Measurements from ENCODE around the gene ANXA6.
A peak's percentile ranks its signal among the peaks of the same experiment; 100 is the strongest.
"Not testable (repeated sequence)": the region's sequence is repeated elsewhere in the genome, so short reads cannot be mapped to it uniquely, and the experiment has no call there.

Gene ANXA6

GRCh38 chr5:151179489-151179840, 21.9 kb upstream of the ANXA6 start:
- no peak for DNase-seq

- no peak for DNase-seq
Measured at GRCh38 chr5:151178777-151179488, 21.4 kb upstream of the ANXA6 start.

DNA sequence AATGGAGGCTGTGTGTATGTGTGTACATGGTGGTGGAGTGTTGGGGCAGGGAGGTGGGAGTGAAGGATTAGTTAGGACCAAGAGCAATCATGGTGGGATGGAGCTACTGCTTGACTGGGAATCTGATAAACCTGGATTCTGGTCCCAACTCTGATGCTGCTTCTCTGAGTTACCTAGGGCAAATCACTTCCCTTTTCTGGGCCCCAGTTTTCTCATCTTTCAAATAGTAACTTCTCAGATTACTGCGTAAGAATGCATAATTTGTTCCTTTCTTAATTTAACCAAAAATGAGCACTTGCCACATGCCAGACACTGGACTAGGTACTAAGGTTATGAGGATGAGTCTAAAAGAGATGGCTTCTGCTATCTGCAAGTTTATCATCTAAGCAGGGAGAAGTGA, 20.8 kb upstream of the ANXA6 start:
- DNase-seq: no peak

- not testable (repeated sequence) for DNase-seq
Measured at GRCh38 chr5:151176268-151176667, 18.7 kb upstream of the ANXA6 start.

DNA sequence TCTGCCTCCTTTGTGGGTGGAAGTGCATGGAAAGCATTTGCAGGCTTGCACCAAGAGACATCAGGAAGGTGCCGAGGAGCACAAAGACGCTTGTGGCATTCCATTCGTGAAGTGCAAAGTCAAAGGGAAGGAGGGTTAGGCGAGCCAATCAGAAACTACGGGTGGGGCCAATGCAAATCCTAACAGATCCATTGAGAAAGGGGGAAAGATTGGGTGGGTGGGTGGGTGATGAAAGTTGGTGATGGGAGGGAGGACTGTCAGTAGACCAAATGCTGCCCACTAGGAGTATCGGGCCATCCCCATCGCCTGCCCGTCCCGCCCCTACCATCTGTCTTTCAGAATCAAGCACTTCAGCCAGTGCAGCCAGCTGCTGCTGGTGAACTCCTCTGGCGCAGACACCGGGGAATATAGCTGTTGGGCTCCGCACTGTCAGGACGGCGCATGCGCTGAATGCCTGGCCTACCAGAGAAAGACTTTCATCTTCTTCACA, 17.1 kb upstream of the ANXA6 start:
- DNase-seq: peak; percentile 65

GRCh38 chr5:151173711-151174611, 16.4 kb upstream of the ANXA6 start:
- DNase-seq: no peak

DNA sequence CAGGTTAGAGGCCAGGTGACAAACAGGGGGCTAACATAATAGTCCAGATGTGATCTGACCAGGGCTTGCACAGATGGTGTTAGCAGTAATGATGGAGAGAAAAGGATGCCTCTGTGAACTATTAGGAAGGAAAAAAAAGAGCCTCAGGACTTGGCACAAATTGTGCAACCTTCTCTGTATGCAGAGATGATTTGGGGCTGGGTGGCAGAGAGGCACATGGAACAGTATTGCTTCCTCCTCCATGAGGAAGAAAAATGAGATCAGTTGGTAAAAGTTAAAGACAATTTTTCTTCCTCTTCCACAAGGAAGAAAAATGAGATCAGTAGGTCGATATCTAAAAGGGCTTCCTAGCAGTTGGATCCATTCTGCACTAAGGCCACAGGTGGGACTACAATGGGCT, 13.9 kb upstream of the ANXA6 start:
- DNase-seq: no peak

DNA sequence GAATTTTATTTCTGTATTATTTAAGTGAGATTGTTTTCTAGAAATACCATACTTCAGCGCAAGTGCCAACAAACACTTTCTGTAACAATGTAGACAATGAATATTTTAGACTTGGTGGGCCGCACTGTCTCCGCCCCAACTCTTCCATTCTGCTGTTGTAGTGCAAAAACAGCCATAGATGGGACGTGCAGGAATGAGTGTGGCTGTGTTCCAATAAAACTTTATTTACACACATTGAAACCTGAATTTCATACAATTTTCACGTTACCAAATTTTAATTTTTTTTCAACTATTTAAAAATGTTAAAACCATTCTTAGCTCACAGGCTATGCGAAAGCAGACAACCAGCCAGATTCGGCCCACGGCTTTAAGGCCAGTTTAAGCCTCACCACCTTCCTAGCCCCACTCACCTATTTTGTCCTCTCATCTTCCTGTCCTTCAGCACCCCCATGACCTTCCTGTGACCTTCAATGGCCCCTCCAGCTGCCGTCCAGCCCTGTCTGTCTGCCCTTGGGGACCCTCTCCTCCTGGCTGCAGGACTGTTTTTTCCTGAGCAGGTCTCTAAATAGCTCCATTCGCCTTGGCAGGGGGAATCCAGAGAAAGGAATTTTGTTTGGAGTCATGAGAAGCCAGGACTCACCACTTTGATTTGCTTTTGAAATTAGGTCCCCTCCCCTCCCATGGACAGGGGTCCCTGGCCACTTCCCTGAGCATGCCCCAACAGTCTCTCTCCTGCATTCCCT, 11.2 kb upstream of the ANXA6 start:
- no peak for DNase-seq

DNA sequence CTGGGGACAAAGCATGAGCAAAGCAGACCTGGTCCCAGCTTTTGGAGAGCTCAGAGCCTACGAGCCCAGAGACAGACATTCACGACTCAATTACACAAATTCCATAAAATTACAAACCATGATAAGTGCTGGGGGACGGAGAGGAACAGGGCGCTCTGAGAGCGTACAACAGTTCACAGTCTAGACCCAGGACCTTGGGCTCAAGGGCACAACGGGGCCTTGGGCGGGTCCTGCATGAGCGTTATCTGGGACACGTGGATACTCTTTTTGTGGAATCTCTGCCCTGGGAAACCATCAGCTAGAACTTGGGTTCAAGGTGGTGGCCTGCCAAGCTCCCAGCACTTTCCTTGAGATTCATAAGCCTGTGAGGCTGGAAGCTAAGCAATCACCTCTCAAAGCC, 9.4 kb upstream of the ANXA6 start:
- no peak for DNase-seq

- peak; percentile 66 for DNase-seq
Measured at GRCh38 chr5:151164687-151165392, 7.3 kb upstream of the ANXA6 start.

- DNase-seq: no peak
Measured at GRCh38 chr5:151162776-151163175, 5.2 kb upstream of the ANXA6 start.

DNA sequence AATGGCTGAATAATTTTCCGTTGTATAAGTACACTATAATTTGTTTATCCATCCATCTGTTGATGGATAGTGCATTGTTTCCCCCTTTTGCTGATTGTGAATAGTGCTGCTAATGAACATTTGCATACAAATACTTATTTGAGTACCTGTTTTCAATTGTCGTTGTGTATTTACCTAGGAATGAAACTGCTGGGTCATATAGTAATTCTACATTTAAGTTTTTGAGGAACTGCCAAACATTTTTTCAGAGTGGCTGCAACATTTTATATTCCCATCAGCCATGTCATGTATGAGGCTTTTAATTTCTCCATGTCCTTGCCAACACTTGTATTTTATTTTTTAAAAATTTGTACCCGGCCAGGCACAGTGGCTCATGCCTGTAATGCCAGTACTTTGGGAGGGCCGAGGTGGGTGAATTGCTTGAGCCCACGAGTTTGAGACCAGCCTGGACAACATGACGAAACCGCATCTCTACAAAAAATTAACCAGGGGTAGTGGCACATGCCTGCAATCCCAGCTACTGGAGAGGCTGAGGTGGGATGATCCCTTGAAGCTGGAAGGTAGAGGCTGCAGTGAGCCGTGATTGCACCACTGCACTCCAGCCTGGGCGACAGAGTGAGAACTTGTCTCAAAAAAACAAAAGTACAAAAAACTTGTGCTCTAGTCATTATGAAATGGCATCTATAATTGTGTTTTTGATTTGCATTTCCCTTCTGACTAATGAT, 2.2 kb upstream of the ANXA6 start:
- DNase-seq: no peak

- DNase-seq: no peak
Measured at GRCh38 chr5:151158287-151158661, 695 bp upstream of the ANXA6 start.

DNA sequence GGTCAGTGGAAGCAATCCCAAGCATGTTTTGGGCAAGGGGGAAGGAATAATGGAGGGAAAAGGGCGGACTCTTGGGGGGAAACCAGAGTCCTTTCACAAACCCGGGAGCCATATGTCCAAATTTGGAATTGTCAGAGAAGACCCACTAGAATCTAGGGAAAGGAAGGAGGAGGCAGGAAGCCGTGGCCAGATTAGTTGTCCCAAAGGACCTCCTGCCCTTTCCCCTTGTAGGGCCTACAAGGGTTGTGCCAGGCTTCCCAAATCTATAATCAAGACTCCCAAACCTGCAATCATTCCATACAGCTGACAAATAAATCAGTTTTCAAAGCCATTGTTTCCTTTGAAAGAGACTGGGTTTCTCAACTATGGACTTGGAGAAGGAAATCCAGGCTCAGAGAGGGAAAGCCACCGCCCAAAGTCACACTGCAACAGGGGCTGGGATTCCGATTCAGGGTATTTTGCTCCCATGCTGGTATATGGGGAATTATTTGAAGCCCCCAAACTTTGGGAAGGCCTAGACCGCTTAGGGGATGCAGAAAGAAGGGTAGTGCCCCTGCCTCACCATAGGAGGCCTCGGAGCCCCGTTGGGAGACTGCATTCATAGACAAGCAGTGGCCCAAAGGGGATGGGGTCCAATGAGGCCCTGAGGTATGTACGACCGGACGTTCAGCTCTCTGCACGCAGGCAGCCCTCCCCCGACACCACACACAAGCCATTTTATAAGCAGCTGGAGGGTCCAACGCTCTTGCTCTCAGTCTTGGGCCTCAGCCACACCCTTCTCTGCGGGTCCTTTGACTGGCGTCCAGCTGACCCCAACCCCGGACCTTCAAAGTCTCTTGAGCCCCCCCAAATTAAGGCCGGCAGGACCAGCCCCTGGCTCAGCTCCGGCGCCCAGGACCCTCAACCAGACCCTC, 815 bp downstream of the ANXA6 start:
- no peak for DNase-seq

- no peak for DNase-seq
Measured at GRCh38 chr5:151155775-151156506, 1.6 kb downstream of the ANXA6 start.

GRCh38 chr5:151154931-151155774, 2.4 kb downstream of the ANXA6 start:
- no peak for DNase-seq

DNA sequence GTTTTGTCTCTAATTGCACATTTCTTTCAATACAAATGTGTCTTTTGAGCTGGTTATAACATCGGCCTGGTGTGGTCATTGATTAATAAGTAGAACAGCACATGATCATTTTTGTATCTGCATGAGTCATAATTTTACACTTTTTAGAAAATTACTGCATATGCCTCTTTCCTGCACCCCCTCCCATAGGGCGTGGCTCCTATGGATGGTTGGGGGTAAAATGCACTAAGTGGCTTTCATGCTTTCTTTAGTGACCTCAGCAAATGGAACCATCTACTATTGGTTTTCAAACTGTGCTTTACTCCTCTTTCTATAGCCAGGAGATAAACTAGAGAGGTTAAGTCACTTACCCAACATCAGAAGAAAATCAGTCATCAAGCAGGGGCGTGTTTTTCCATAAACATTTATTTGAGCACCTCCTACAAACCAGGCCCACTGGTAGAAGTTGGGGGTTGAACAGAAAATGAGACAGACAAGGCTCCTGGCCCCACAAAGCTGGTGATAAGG, 3.8 kb downstream of the ANXA6 start:
- no peak for DNase-seq

- no peak for DNase-seq
Measured at GRCh38 chr5:151153300-151153699, 4.3 kb downstream of the ANXA6 start.

GRCh38 chr5:151151793-151152192, 5.8 kb downstream of the ANXA6 start:
- DNase-seq: no peak

Measured in NCI-H1694 (cell line).